CD1c-positive myeloid dendritic cell (primary cell): ENCODE data around the gene MRPL49.
A peak's percentile ranks its signal among the peaks of the same experiment; 100 is the strongest.

Experiments used
- DNase-seq: peaks from one replicate; pipeline ENCODE4 v3.0.0-alpha.2; 2016; ENCODE audit errors: extremely low spot score

MRPL49 gene

DNA sequence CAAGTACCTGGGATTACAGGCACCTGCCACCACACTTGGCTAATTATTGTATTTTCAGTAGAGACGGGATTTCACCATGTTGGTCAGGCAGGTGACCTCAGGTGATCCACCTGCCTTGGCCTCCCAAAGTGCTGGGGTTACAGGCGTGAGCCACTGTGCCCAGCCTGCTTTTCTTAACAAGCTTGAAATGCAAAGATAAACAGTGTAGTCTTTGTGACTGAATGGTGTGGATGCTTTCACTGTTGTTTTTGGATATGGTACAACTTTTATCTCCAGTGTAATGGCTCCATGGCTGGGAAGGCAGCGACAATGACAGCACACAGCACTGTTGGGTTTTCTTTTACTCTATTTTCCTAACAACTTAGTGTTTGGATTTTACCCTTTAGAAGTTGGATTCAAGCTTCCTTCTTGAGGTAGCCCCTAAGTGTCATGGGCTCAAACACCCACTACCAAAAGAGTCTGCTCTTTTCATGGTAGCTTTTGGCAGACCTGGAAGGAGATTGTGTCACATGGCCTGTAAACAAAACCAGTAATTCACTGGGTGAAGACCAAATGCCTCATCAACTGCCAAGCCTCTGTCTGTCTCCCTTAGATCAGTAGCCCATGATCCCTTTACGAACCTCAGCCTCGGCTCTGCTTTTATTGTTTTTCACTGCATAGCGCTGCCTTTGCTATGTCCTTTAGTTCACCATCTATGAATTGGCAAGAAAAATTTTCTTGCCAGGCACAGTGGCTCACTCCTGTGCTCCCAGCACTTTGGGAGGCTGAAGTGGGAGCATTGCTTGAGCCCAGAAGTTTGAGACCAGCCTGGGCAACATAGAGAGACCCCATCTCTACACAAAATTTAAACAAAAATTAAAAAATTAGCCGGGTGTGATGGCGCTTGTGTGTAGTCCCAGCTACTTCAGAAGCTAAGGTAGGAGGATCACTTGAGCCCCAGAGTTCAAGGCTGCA, 19.7 kb upstream of the MRPL49 start:
- DNase-seq: no peak

DNA sequence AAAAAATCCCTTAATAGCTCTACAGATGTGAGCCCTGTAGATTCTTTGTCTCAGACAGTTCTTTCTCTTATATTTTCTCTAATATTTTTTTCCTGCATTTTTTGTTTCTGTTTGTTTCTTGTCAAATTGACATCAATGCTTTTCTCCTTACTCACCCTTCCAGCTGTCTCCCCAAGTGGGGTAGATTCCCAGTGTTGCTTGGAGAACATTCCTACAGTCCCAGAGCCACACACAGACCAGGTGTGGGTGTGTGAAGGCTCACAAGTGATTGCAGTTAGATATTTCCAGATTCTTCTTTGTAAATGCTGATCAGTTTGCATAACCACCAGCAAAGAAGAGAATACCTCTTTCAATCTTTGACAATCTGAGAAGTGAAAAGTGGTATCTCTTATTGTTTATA, 18.6 kb upstream of the MRPL49 start:
- DNase-seq: no peak

DNA sequence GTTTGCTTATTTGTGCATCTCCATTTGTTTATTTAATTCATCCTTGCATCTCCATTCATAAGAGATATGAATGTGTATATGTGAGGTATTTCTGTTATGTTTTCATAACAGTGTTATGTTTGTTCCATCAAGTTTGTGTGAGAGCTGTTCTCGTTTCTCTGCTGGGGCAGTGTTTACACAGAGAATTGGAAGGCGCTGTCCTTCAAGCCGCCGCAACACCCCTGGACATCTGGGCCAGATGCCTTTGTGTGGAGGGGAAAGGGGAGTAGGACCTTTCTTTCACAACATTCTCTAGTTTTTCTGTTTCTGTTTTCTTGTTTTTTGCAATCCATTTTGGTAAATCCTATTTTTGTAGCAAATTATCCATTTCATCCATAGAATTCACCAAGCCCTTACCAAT, 17.5 kb upstream of the MRPL49 start:
- DNase-seq: no peak

DNA sequence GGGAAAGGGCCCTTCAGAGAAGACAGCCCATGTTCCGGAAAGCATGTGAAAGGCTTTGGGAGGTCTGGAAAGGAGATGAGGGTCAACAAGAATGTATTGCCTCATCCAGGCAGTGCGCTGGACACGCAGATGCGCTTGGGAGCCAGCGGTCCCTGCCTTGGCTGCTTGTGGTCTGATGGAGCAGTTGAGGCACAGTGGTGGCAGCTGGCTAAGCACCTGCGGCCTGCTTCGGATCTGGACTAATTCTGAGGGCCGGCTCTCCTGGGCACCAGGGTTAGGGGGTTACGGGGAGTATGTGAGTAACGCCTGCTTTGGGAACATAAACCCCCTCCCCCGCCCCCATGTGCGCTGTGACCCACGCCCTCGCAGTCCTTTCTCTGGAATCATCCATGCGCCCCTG, 15.0 kb upstream of the MRPL49 start:
- DNase-seq: no peak

DNA sequence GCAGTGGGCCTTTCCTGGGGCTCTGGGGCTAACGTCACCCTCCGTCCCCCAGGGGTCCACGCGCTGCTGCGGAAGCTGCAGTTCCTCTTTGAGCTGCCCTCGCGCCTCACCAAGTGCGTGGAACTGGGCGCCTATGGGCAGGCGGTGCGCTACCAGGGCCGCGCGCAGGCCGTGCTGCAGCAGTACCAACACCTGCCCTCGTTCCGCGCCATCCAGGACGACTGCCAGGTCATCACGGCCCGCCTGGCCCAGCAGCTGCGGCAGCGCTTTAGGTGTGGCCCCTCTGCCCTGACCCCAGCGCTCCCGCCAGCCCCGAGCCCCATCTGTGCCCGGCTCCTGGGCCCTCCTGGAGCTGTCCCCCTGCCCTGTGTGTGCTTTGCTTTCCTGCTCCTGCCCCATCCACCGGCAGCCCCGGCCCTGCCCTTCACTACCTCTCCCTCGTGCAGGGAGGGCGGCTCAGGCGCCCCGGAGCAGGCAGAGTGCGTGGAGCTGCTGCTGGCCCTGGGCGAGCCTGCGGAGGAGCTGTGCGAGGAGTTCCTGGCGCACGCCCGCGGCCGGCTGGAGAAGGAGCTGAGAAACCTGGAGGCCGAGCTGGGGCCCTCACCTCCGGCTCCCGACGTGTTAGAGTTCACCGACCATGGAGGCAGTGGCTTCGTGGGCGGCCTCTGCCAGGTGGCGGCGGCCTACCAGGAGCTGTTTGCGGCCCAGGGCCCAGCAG, 14.2 kb upstream of the MRPL49 start:
- no peak for DNase-seq

DNA sequence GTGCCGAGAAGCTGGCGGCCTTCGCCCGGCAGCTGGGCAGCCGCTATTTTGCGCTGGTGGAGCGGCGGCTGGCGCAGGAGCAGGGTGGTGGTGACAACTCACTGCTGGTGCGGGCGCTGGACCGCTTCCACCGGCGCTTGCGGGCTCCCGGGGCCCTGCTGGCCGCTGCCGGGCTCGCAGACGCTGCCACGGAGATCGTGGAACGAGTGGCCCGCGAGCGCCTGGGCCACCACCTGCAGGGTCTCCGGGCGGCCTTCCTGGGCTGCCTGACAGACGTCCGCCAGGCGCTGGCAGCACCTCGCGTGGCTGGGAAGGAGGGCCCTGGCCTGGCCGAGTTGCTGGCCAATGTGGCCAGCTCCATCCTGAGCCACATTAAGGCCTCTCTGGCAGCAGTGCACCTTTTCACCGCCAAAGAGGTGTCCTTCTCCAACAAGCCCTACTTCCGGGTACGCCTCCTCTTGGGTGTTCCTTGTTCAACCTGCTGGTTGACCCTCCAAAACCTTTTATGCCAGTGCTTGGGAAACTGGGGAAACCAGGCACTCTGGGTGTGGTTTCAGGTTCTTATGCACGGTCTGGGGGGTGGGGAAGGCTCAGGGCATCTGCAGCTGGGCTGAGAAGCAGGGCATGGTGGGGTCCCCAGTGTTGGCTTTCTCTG, 13.5 kb upstream of the MRPL49 start:
- DNase-seq: no peak

DNA sequence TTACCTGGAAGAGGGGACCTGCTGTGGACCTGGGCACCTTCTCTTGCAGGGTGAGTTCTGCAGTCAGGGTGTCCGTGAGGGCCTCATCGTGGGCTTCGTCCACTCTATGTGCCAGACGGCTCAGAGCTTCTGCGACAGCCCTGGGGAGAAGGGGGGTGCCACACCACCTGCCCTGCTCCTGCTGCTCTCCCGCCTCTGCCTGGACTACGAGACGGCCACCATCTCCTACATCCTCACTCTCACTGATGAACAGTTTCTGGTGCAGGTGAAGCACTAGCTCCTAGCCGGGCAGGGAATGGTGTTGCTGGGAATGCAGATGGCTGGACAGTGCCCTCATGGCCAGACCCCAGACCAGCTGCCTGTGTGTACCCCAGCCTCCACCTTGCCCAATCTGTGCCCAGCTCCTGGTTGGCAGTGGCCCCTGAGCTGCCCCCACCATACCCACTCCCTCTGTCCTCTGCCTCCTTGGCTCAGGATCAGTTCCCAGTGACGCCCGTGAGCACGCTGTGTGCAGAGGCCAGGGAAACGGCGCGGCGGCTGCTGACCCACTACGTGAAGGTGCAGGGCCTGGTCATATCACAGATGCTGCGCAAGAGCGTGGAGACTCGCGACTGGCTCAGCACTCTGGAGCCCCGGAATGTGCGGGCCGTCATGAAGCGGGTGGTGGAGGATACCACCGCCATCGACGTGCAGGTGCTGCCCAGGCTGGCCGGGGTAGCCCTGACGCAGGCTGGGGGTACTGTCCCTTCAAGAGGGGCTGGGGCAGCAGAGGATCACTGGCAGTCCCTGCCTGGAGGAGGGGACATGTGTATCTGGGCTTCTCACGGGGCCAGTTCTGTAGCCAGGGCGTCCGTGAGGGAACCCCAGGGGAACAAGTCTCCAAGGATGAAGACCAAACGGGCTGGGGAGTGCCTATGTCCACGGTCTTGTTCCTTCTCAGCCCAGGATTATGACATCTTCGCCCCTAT, 12.6 kb upstream of the MRPL49 start:
- DNase-seq: no peak

DNA sequence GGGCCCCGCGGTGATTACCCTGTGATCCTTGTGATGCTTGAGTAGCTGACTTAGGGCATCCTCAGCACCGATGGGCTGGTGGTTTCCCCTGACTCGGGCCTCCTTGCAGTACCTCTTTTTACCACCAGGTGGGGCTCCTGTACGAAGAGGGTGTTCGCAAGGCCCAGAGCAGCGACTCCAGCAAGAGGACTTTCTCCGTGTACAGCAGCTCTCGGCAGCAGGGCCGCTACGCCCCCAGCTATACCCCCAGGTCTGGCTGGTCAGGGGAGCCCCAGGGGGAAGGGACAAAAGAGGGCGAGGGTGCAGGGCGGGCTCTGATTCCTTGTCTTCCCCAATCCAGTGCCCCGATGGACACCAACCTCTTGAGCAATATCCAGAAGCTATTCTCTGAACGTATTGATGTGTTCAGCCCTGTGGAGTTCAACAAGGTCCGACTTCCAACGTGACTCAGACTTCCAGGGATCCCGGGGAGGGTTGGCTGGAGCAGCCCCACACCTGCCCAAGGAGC, 11.7 kb upstream of the MRPL49 start:
- DNase-seq: peak; percentile 91

DNA sequence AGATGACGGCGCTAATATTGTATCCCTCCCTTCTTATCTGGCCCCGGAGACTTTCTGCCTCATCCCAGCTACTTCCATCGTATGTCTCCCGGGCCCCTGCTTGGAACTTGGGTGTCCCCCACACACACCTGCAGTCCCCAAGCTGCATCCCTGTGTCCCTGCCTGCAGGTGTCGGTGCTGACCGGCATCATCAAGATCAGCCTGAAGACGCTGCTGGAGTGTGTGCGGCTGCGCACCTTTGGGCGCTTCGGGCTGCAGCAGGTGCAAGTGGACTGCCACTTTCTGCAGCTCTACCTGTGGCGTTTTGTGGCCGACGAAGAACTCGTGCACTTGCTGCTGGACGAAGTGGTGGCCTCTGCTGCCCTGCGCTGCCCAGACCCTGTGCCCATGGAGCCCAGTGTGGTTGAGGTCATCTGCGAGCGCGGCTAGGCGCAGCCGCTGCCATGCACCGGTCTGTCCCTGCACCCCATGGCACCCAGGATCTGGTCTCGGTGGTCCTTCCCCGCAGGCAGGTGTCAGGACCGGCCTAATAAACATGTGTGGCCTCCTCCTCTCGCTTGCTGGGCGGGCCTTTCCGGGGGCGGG, 10.9 kb upstream of the MRPL49 start:
- DNase-seq: no peak

DNA sequence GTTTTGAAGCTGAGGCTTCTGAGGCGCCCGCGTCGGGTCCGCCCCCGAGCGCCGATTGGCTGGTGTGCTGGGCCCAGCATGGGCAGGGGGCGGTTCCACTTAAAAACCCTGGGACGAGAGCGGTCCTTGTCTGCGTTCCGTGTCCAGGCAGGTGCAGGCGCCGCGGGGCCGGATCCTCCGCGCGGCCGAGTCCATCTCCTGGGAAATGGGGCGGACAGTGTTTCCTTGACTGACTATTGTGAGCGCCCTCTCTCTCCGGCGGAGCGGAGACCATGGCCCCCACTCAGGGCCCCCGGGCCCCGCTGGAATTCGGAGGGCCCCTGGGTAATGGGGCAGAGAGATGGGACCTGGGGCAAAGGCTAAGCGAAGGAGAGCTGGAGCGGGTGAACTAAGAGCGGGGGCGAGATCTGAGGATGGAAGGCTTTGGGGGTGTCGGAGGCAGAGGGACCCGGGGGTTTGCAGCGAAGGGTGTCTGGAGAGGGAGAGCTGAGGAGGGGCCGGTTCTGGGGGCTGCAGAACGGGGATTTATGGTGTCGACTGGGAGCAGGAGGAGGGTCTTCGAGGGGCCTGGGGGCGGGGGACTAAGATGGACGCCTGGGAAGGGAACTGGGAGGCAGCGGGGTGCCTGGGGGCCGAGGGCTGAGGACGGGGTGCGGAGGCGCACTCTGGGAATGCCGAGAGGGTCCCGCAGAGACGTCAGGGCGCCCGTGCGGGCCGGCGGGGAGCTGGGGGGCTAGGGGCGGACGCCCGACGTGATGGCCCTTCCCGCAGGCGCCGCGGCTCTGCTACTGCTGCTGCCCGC, 10.2 kb upstream of the MRPL49 start, which contains the start of gene TM7SF2:
TSS of gene TM7SF2 (plus strand) at position 129 of the 802 bp plus-strand sequence. CDS start at position 273, 144 bp downstream.
- DNase-seq: peak; percentile 95

DNA sequence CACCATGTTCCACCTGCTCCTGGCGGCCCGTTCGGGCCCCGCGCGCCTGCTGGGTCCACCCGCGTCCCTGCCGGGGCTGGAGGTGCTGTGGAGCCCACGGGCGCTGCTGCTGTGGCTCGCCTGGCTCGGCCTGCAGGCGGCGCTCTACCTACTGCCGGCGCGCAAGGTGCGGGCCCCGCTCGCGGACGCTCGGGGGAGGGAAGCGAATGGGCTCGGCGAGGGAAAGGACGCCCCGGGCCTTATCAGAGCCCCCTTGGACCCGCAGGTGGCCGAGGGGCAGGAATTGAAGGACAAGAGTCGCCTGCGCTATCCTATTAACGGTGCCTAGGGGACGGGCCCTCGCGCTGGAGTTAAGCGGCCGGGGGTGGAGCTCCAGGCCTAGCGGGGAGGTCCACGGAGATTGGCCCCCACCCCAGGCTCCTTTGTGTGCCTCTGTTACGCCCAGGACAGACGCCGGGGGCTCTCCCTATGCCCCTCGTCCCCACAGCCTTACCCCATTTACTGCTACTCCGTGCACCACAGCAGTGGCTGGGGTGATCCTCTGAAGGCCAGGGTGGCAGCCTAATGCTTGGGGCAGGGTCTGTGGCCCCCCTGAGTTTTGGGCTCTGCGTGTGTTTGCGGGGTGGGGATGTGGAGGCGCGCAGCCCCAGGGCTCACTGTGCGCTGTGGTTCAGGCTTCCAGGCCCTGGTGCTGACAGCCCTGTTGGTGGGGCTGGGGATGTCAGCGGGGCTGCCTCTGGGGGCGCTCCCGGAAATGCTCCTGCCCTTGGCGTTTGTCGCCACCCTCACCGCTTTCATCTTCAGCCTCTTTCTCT, 9.4 kb upstream of the MRPL49 start:
- peak; percentile 73 for DNase-seq

DNA sequence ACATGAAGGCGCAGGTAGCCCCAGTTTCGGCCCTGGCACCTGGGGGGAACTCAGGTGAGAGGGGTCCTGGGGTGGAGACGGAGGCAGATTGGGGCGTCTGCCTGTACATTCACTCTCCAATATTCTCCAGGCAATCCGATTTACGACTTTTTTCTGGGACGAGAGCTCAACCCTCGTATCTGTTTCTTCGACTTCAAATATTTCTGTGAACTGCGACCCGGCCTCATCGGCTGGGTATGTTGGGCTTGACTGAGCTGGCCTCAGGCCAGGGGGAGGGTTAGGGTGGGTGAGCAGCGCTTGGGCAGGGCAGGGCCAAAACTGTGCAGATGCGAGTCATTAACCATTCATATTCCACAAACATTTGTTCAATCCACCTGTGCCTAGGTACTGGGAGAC, 8.8 kb upstream of the MRPL49 start:
- DNase-seq: no peak

DNA sequence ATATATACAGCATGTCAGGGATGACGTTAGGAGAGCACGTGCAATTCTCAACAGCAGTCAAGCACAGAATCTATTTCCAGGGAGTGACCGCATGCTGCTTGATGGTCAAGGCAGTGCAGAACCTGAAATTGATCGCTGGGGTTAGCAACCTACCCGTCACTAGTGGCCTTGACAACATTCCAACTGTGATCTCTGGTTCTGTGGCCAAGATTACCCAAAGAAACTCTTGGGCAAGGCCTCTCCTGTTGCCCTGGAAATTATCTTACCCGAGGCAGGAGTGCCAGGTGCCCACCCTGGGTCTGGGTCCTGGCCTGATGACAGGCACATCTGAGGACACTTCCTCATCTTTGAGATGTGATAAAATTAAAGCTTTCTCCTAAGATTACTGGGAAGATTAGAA, 8.3 kb upstream of the MRPL49 start:
- no peak for DNase-seq

DNA sequence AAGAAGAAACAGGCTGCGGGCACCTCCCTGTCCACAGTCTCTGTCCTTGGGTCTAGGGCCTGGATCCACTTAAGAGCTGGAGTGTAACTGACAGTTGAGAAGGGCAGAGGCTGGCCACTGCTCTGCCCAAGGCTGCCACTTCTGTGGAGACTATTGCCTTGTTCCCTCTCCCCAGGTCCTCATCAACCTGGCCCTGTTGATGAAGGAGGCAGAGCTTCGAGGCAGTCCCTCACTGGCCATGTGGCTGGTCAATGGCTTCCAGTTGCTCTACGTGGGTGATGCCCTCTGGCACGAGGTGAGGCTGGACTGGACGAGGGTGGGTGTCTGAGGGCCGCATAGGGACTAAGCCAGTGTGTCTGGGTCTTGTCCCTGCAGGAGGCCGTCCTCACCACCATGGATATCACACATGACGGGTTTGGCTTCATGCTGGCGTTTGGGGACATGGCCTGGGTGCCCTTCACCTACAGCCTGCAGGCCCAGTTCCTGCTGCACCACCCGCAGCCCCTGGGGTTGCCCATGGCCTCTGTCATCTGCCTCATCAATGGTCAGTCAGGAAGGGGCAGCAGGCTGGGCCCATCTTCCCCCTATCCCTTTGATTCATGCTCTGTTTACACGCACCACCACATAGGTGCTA, 7.5 kb upstream of the MRPL49 start:
- DNase-seq: no peak

DNA sequence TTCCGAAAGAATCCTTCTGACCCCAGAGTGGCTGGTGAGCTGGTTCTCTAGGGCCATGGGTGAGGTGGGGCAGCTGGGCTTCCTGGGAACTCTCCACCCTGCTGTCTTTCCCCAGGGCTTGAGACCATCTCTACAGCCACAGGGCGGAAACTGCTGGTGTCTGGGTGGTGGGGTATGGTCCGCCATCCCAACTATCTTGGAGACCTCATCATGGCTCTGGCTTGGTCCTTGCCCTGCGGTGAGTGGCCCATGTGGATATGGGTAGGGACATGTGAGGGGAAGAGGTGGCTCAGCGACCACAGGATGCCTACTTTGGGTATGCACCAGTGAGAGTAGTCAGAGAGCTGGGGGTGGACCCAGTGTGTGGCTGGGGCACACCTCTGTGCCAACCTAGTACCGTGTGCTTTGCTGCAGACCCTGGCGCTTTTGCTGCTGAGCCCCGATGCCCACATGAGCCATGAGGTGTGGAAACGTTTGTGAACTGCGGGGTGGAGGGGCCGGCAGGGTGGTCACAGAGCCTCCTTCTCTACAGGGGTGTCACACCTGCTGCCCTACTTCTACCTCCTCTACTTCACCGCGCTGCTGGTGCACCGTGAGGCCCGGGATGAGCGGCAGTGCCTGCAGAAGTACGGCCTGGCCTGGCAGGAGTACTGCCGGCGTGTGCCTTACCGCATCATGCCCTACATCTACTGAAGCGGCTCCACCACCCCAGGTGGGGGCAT, 6.6 kb upstream of the MRPL49 start:
- no peak for DNase-seq

DNA sequence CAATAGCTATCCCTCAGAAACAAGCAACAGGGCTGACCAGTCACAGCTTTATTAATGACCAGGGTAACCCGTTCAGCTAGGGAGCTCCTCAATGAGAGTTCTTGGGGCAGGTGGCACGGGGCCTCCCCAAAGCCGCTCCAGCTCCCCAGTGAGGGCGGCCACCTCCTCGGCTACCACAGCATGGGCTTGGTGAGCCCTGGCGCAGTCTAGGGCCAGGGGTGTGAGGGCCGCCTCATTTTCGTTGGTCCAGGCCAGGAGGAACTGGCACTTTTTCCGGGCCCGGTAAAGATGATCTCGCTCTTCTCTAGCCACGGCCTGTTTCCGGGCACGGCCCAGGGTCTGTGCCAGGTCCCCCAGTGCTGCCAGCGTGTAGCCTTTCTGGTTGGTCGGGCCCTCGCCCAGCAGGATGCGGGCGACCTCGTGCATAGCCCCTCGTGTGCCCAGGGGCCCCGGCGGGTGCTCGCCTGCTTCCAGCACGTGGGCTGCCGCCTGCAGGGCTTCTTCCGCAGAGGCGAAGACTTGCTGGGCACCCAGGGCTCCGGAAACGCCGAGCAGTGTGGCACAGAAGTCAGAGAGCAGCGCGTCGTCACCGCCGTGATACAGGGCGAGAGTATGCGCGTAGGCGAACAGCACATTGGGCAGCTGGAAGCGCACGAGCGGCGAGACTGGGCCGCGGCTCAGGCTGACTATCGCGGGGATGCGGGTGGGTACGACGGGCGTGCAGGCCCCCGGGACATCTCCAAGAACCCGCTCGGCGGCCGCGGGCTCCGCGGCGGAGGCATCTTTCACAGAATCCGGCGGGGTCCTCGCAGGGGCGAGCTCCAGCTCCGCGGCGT, 5.5 kb upstream of the MRPL49 start:
- peak; percentile 78 for DNase-seq
